DMS114 treated with DMSO at 0.1 percent for 48 hours (cell line): ENCODE measurements around the gene BMPR1A.
A peak's percentile ranks its signal among the peaks of the same experiment; 100 is the strongest.

Experiments used
- DNase-seq: peaks from one replicate; lab custom pipeline; 2025; ENCODE audit not compliant: unreplicated experiment; lab: John Stamatoyannopoulos, UW

BMPR1A gene

DNA sequence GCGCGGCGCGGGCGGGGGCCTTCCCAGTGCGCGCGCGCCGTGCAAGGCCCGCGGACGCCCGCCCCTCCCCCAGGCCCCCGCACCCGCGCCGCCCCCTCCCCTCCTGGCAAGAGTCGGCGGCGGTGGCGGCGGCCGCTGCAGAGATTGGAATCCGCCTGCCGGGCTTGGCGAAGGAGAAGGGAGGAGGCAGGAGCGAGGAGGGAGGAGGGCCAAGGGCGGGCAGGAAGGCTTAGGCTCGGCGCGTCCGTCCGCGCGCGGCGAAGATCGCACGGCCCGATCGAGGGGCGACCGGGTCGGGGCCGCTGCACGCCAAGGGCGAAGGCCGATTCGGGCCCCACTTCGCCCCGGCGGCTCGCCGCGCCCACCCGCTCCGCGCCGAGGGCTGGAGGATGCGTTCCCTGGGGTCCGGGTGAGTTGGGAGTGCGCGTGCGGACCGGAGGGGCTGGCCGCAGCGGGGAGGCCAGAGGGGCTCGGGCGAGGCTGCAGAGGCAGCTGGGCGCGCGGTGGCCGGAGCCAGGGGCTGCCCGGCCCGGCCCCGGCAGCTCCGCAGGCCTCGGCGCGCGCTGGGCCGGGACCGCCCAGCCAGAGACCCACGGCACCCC lies at the start of gene BMPR1A:
BMPR1A (plus strand) TSS at position 109 of the 602 bp plus-strand sequence. CDS start 119,400 bp downstream, outside the sequence.
- DNase-seq = peak; percentile 77

DNA sequence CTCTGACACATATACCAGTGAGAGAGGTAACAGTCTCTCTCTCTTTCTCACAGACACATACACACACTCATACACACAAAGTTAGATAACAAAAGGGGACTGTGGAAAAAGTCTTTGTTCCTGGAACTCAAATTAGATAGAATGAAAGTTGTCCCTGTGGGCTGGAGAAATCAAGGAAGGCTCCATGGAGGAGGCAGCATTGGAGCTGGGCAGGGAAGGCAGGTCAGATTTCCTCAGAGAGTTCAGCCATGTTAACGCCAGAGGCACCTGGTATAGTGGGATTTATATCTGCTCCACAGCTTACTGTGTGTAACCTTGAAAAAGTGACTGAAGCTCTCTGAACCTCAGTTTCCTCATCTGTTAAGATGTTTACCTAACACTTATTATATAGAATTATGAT lies 49.4 kb upstream of the BMPR1A start:
- DNase-seq = no peak

DNA sequence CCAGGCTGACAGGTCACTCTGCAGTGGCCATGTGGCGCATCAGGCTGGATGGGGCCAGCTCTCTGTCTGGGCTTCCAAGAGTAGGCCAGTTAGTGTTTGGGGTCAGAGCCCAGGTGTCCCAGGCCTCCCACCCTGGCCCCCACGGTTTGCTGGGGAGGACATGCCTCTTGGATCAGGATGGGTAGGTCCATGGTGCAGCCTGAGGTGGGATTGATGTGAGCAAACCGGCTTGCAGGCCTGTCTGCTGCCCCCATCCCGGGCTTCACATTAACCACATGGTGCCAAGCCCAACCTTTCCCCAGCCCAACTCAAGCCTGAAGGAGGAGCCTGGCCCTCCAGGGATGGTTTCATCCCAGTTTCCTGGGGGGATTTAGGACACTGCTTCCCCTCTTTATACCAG lies 48.9 kb upstream of the BMPR1A start:
- no peak for DNase-seq

GRCh38 chr10:86708068-86708782 lies 48.2 kb upstream of the BMPR1A start:
- DNase-seq = no peak

- DNase-seq = no peak
These were observed 47.5 kb upstream of the BMPR1A start for GRCh38 chr10:86708783-86709380.

- DNase-seq = no peak
These were observed 46.8 kb upstream of the BMPR1A start for GRCh38 chr10:86709396-86710185.

DNA sequence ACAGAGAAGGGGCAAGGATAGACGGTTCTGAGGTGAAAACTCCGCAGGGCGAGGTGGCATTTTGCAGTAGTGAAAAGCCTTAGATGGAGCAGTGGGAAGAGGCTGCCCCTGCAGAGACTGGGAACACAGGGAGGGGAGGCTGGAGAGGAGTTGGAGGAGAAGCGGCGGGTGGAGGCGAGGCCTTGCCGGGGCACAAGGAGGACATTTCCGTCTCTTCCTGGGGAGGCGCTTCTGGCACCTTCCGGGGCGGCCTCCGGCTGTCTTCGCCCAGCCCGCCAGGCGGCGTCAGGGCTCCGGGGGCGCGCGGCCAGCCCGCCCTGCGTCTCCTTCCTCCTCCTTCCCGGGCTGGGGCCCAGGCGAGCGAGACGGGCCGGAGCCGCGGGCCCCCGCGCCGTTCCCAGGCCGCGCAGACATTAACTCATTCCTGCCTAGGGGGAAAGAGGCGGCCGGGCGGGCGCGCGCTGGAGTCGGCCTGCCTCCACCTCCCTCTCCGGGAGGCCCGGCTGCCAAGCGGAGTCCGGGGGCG lies 45.4 kb upstream of the BMPR1A start:
- peak; percentile 76 for DNase-seq

GRCh38 chr10:86711513-86712316 lies 44.7 kb upstream of the BMPR1A start:
- DNase-seq = peak; percentile 39

DNA sequence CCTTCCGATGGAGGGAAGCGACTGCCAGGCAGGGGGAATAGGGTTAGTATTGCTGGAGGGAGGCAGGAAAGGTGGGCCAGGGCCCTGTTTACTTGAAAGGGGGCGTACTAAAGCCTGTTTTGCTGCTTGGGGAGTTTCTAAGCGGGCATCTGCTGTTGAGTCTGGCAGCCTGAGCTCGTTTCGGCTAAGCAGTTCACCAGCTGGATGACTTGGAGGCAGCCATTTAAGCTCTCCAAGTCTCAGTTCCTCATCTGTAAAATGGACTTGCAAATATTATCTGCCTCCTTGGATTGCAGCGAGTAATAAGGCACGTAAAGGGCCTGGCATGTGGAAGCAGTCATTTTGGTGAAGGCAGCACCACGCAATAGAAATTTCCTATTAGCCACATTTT lies 44.1 kb upstream of the BMPR1A start:
- DNase-seq = peak; percentile 39

- no peak for DNase-seq
These were observed 41.1 kb upstream of the BMPR1A start for GRCh38 chr10:86715156-86715795.

- DNase-seq = no peak
These were observed 40.6 kb upstream of the BMPR1A start for GRCh38 chr10:86715836-86716235.

- DNase-seq = no peak
These were observed 40.0 kb upstream of the BMPR1A start for GRCh38 chr10:86716466-86716865.

DNA sequence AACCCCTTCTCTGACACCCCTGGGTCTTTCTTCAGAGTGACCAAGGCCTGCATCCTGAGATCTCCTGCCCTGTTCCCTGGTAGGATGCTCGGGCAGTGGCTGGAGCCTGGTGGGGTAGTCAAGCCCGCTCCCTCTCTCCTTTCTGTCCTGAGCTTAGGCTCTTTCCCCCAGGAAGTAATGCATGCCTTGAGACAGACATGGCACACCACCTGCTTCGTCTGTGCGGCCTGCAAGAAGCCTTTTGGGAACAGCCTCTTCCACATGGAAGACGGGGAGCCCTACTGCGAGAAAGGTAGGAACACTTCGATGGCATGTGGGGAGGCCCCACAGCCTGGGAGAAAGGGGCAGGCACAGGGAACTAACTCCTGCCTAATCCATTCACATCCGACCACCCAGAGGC lies 37.9 kb upstream of the BMPR1A start:
- no peak for DNase-seq

- no peak for DNase-seq
These were observed 35.2 kb upstream of the BMPR1A start for GRCh38 chr10:86721232-86721631.

- no peak for DNase-seq
These were observed 33.4 kb upstream of the BMPR1A start for GRCh38 chr10:86723009-86723408.

DNA sequence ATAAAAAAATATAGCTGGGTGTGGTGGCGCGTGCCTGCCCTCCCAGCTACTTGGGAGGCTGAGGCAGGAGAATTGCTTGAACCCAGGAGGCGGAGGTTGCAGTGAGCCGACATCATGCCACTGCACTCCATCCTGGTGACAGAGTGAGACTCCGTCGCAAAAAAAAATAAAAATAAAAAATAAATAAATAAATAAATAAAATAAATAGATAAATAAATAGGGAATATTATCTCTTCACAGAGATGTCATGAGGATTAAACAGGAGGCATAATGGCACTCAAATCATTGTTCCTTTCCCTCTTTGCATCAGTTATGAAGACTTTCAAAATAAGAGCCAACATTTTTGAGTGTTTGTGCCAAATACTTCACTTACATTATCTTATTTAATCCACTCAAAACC lies 32.0 kb upstream of the BMPR1A start:
- DNase-seq = no peak

- no peak for DNase-seq
These were observed 30.3 kb upstream of the BMPR1A start for GRCh38 chr10:86725980-86726676.

DNA sequence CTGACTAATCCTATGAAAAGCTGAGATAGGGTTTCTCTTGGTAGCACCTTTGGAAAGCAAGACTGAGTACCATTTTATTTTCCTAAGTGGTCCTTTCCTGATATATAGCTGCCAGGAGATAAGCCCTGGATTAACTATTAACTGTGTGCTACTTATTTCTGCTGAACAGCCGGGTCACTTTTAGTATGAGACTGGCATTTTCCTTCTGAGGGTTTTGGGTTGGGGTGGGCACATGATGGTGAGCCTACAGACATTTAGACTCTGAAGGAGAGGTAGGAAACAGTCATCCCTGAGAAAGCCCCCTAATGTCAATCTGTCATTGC lies 29.8 kb upstream of the BMPR1A start:
- no peak for DNase-seq

- no peak for DNase-seq
These were observed 28.9 kb upstream of the BMPR1A start for GRCh38 chr10:86727470-86727869.

DNA sequence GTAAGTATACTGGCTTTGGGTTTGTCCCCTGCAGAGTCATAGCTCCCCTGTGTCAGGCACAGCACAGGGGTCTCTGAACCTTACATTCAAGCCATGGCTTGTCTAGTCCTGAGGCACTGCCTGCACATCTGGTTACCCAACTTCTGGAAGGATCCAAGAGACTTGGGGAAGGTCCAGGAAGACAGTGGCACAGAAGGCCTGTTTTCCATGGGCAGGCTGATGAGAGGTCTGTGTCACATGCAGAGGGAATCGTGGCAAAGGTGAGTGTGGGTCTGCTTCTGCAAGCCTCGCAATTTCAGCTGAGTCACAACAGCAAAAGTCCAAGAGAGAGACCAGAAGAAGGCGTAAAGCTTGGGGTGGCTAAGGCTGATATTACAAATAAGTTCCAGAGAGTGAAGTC lies 28.4 kb upstream of the BMPR1A start:
- no peak for DNase-seq
